Subcutaneous abdominal adipose tissue (tissue), 5 donors: Measurements from ENCODE around the gene C17orf50.

Experiments used
- H3K27ac ChIP-seq: one replicate; pipeline ENCODE4 v1.7.0; 2013; ENCODE audit warnings: low read depth, mild to moderate bottlenecking, inconsistent platforms, low read length, moderate library complexity
- H3K27me3 ChIP-seq, 5 donors: one replicate each; pipeline ENCODE4 v1.7.0; 2013; ENCODE audit warnings: low read length in 5 of 5, inconsistent platforms in 1 of 5; ENCODE audit not compliant: control insufficient read depth in 5 of 5, insufficient read depth in 4 of 5
- H3K36me3 ChIP-seq, 5 donors: one replicate each; pipeline ENCODE4 v1.7.0; 2013; ENCODE audit warnings: low read length in 5 of 5; ENCODE audit not compliant: control insufficient read depth in 5 of 5, insufficient read depth in 5 of 5
- H3K4me1 ChIP-seq, 5 donors: one replicate each; pipeline ENCODE4 v1.7.0; 2013; ENCODE audit warnings: low read length in 5 of 5, mild to moderate bottlenecking in 3 of 5, moderate library complexity in 1 of 5; ENCODE audit not compliant: control insufficient read depth in 5 of 5, insufficient read depth in 5 of 5
- H3K4me3 ChIP-seq, 5 donors: one replicate each; pipeline ENCODE4 v1.7.0; 2013; ENCODE audit warnings: low read length in 5 of 5, low read depth in 1 of 5
- H3K9ac ChIP-seq, 5 donors: one replicate each; pipeline ENCODE4 v1.7.0; 2013; ENCODE audit warnings: low read length in 5 of 5, mild to moderate bottlenecking in 4 of 5, moderate library complexity in 3 of 5
- H3K9me3 ChIP-seq, 5 donors: one replicate each; pipeline ENCODE4 v1.7.0; 2013; ENCODE audit warnings: low read length in 5 of 5; ENCODE audit not compliant: control insufficient read depth in 5 of 5
- donor health status: healthy.
- donor health status: healthy.
- donor health status: healthy.
- donor health status: healthy.
- donor health status: healthy.

Gene C17orf50

DNA sequence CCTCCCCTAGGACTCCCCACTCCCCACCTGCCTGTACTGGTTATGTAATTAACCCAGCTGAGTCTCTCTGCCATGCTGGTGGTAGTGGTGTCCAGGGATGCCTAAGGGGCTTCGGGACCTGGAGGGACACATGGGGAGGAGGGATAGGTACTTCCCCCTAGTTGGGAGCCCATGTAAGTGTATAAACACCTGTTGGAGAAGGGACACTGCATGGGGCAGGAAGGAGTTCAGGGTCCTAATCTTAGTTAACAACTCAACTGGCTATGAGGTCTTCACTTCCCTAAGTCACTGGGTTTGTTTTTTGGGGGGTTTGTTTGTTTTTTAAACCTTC is 27.9 kb upstream of the C17orf50 start:
- Histone ChIP-seq H3K27ac (no peak overlapping the region), H3K4me3 (peak overlapping the region in 2 of 5 donors; percentile 18 to 73), H3K9me3 (no peaks in the 10 kb centered on the region), H3K9ac (peak overlapping the region in 1 of 5 donors; percentile 40), H3K36me3 (peaks cover 0 to 6% (median 0%) of the 10 kb centered on the region in 5 donors), H3K27me3 (no peaks in the 10 kb centered on the region), H3K4me1 (peaks cover 7 to 20% (median 19%) of the 10 kb centered on the region in 5 donors)

DNA sequence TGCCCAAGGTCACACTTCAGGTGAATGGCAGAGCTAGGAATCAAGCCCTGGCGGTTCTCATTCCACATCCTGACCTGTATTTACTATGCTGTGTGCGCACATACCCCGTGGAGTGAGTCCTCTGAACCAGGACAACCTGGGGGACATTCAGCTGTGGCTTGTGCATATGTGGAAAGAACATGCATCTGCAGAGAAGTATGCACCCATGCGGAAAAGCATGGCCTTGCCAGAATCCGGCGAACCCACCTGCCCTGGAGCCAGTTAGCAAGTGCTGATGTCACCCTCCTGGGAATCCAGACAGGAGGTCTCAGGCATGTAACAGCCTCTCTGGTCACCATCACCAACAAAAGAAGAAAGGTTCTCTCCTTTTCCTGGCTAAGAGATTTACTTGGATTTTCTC is 27.3 kb upstream of the C17orf50 start:
- Histone ChIP-seq H3K4me3 (no peak overlapping the region), H3K9ac (no peak overlapping the region), H3K27me3 (no peaks in the 10 kb centered on the region), H3K9me3 (no peaks in the 10 kb centered on the region), H3K36me3 (peaks cover 0 to 4% (median 0%) of the 10 kb centered on the region in 5 donors), H3K4me1 (peaks cover 7 to 20% (median 17%) of the 10 kb centered on the region in 5 donors), H3K27ac (no peak overlapping the region)

DNA sequence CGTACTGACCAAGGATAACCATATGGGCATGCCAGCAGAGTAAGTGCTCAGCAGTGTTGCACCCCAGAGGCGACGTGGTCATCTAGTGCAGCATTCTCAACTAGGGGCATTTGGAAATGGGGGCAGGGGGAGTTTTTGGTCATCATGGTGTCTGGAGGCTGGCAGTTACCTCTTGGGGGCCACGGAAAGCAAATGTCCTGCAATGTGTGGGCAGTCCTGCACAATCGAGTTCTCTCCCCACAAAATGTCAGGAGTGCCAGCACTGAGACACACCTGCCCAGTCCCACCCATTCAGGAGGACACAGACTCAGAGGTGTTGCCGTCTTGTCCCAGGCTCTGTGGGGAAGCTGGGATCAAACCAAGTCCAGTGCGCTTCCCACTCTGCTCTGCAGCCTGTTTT is 26.3 kb upstream of the C17orf50 start:
- no peaks in the 10 kb centered on the region for H3K36me3 ChIP-seq
- no peaks in the 10 kb centered on the region for H3K9me3 ChIP-seq
- peaks cover 7 to 20% (median 17%) of the 10 kb centered on the region in 5 donors for H3K4me1 ChIP-seq
- H3K27me3 ChIP-seq = no peaks in the 10 kb centered on the region
- H3K27ac ChIP-seq = no peak overlapping the region
- no peak overlapping the region for H3K4me3 ChIP-seq
- H3K9ac ChIP-seq = no peak overlapping the region

DNA sequence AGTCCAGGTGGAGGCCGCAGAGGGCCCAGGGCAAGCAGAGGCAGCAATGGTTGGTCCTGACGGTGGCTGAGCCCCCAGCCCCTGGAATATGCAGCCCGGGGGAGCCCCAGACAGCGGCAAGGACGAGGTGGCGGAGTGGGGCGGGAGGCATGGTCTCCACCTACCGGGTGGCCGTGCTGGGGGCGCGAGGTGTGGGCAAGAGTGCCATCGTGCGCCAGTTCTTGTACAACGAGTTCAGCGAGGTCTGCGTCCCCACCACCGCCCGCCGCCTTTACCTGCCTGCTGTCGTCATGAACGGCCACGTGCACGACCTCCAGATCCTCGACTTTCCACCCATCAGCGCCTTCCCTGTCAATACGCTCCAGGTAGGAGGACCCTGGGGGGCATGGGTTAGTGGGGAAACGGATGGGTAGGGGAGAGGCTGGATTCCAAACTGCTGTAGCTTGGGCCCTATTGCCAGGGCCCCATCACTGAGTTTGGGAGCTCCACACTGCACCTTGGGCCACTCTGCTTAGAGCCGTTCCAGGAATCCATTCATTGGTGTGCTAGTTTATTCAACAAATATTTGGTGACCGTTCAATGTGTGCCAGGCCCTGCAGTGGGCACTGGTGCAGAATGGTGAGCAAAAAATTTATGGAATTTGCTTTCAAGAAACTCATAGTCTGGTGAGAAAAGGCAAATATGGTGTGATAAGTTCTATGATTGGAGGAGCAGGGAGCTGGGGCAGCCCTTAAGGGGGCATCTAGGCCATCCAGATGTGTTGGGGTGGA is 25.5 kb upstream of the C17orf50 start:
- no peak overlapping the region for H3K9ac ChIP-seq
- no peaks in the 10 kb centered on the region for H3K9me3 ChIP-seq
- H3K4me3 ChIP-seq = no peak overlapping the region
- H3K4me1 ChIP-seq = peaks cover 7 to 18% (median 17%) of the 10 kb centered on the region in 5 donors
- H3K27ac ChIP-seq = no peak overlapping the region
- H3K27me3 ChIP-seq = peaks cover 0 to 3% (median 1%) of the 10 kb centered on the region in 5 donors
- no peaks in the 10 kb centered on the region for H3K36me3 ChIP-seq

DNA sequence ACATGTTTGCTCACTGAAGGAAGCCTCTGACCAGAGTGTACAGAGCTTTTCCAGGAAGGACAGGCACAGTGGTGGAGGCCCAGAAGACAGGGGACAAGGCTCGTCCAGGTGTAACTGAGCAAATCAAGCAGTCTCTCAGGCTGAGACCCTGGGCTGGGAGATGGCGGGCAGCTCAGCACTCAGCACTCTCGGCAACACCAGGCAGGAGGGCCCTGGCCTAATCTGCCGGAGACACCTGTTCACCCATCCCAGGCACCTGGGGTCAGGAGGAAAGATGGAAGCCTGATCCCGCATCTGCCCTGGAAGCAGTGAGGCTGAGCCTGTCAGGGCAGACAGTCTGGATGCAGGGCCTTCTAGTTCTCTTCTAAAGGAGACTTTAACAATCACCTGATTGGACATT is 24.5 kb upstream of the C17orf50 start:
- H3K27ac ChIP-seq = no peak overlapping the region
- no peak overlapping the region for H3K9ac ChIP-seq
- H3K4me1 ChIP-seq = peaks cover under 1 to 17% (median 13%) of the 10 kb centered on the region in 5 donors
- peaks cover 4 to 11% (median 10%) of the 10 kb centered on the region in 5 donors for H3K27me3 ChIP-seq
- H3K4me3 ChIP-seq = no peak overlapping the region
- H3K36me3 ChIP-seq = no peaks in the 10 kb centered on the region
- H3K9me3 ChIP-seq = no peaks in the 10 kb centered on the region

DNA sequence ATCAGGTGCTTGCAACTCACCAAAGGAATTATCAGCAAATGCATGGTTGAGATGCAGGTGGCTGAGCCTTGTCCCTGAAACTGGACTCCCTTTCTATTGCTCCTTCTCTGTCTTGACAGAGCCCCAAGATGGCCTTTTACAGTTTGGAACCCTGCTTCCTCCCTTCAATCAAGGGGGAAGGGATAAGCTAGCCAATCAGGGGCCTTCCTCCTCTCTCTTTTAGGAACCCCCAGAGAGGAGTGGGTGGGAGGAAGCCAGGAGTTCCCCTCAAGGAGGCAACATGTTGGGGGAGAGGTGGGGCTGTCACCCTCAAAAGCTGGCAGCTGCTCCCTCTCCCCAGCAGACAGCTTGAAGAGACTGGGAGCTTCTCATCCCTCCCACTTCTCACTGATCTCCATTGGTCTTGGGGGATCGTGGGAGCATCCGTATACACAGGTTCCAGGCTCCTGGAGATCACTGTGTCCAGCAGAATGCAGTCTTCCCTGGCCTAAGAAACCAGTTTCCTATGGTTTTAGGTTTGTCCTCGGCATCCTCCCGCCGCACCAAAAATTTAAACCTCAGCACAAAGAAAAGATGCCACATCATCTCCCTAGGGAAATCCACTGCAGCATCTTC is 22.1 kb upstream of the C17orf50 start:
- Histone ChIP-seq H3K4me1 (peaks cover 0 to 12% (median 9%) of the 10 kb centered on the region in 5 donors), H3K27ac (no peak overlapping the region), H3K27me3 (peaks cover 4 to 33% (median 23%) of the 10 kb centered on the region in 5 donors), H3K9me3 (no peaks in the 10 kb centered on the region), H3K9ac (no peak overlapping the region), H3K36me3 (no peaks in the 10 kb centered on the region), H3K4me3 (no peak overlapping the region)

DNA sequence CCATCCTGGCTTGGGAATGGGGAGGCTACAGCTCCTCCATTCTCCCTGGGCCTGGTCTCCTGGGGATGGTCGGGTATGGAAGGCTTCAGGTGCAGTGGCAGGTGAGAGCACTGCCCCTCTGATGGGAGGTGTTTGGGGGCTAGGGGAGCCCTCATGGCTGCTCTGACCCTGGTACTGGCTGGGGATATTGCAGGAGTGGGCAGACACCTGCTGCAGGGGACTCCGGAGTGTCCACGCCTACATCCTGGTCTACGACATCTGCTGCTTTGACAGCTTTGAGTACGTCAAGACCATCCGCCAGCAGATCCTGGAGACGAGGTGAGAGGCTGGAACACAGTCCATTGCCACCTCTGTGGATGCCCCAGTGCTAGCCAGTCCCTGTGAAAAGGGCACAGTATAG is 20.5 kb upstream of the C17orf50 start:
- no peaks in the 10 kb centered on the region for H3K36me3 ChIP-seq
- no peak overlapping the region for H3K27ac ChIP-seq
- H3K9ac ChIP-seq = no peak overlapping the region
- peaks cover 4 to 41% (median 23%) of the 10 kb centered on the region in 5 donors for H3K27me3 ChIP-seq
- H3K4me1 ChIP-seq = peaks cover 0 to 12% (median 9%) of the 10 kb centered on the region in 5 donors
- H3K9me3 ChIP-seq = no peaks in the 10 kb centered on the region
- no peak overlapping the region for H3K4me3 ChIP-seq

DNA sequence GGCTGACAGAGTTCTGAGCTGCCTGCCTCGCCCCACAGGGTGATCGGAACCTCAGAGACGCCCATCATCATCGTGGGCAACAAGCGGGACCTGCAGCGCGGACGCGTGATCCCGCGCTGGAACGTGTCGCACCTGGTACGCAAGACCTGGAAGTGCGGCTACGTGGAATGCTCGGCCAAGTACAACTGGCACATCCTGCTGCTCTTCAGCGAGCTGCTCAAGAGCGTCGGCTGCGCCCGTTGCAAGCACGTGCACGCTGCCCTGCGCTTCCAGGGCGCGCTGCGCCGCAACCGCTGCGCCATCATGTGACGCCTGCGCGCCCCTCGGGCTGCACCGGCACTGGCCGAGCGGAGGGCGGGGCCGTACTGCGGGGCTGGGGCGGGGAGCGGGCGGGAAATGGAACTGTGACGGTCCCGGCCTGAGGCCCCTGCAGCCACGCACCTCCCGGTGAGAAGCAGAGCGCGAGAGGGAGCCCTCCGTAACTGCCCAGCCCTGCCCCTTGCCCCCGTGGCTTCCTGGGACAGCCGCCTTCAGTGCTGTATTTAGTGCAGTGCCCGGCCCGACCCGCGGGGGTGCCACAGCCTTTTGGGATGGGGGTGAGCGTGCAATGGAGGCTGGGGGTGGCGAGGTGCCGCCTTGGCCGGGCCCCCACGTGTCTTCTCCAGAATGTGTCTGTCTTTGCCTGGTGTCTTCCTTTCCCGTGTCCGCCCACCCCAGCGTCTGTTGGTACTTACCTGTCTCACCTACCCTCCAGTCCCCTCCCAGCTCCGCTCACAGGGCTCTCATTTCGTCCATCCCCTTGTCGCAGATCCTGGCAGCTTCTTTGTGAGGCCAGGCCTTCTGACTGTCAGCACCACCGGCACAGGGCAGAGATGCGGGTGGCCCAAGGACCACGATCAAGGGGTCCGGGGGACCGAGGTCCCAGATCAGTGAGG is 19.4 kb upstream of the C17orf50 start:
- no peaks in the 10 kb centered on the region for H3K36me3 ChIP-seq
- H3K27ac ChIP-seq = no peak overlapping the region
- H3K4me1 ChIP-seq = peaks cover 0 to 12% (median 9%) of the 10 kb centered on the region in 5 donors
- H3K9ac ChIP-seq = no peak overlapping the region
- no peaks in the 10 kb centered on the region for H3K9me3 ChIP-seq
- H3K4me3 ChIP-seq = peak overlapping the region in 3 of 5 donors; percentile 13 to 37 (median 26)
- peaks cover 4 to 42% (median 23%) of the 10 kb centered on the region in 5 donors for H3K27me3 ChIP-seq

DNA sequence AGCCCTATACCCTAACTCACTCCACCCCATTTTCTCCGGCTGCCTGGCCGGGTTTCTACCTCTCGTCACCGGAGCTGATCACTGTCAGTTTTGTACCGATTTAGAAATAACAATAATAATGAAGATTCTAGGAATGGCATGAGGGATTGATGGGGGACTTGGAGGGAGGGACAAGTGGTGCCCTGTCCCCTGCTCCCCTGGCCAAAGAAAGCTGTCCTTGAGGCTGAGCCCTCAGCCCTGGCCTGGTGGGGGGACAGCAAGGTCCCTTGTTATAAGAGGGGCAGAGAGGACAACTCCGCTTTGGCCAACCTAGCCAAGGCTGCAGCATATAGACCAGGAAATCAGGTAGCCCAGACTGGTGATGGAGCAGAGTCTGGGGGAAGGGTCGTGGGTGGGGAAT is 18.2 kb upstream of the C17orf50 start:
- no peak overlapping the region for H3K4me3 ChIP-seq
- peaks cover 4 to 42% (median 23%) of the 10 kb centered on the region in 5 donors for H3K27me3 ChIP-seq
- no peak overlapping the region for H3K9ac ChIP-seq
- no peaks in the 10 kb centered on the region for H3K36me3 ChIP-seq
- peaks cover 0 to 13% (median 9%) of the 10 kb centered on the region in 5 donors for H3K4me1 ChIP-seq
- no peak overlapping the region for H3K27ac ChIP-seq
- no peaks in the 10 kb centered on the region for H3K9me3 ChIP-seq
